NCI-H510A treated with DMSO at 0.1 percent for 48 hours (cell line): Measurements from ENCODE around the gene MRM2.

Source experiments
- DNase-seq: peaks from one replicate; lab custom pipeline; 2025; lab: John Stamatoyannopoulos, UW

MRM2 gene

GRCh38 chr7:2222516-2222915 lies 19.5 kb downstream of the MRM2 start:
- DNase-seq, result no peak

GRCh38 chr7:2220954-2221353 lies 21.1 kb downstream of the MRM2 start:
- DNase-seq, result no peak

GRCh38 chr7:2220506-2220905 lies 21.5 kb downstream of the MRM2 start:
- DNase-seq, result no peak

GRCh38 chr7:2220030-2220429 lies 22.0 kb downstream of the MRM2 start:
- no peak for DNase-seq

- DNase-seq, result no peak
These were observed 22.4 kb downstream of the MRM2 start for GRCh38 chr7:2219606-2220005.

- no peak for DNase-seq
These were observed 22.9 kb downstream of the MRM2 start for GRCh38 chr7:2219136-2219535.

- no peak for DNase-seq
These were observed 23.6 kb downstream of the MRM2 start for GRCh38 chr7:2218444-2218785.

- DNase-seq, result no peak
These were observed 24.1 kb downstream of the MRM2 start for GRCh38 chr7:2217716-2218443.

- DNase-seq, result no peak
These were observed 24.8 kb downstream of the MRM2 start for GRCh38 chr7:2217206-2217605.

GRCh38 chr7:2215851-2216250 lies 26.2 kb downstream of the MRM2 start:
- no peak for DNase-seq

- DNase-seq, result no peak
These were observed 27.4 kb downstream of the MRM2 start for GRCh38 chr7:2214636-2215035.

GRCh38 chr7:2213551-2214215 lies 28.3 kb downstream of the MRM2 start:
- DNase-seq, result no peak

- DNase-seq, result no peak
These were observed 29.1 kb downstream of the MRM2 start for GRCh38 chr7:2212906-2213305.

GRCh38 chr7:2211926-2212325 lies 30.1 kb downstream of the MRM2 start:
- DNase-seq, result no peak

- DNase-seq, result no peak
These were observed 30.6 kb downstream of the MRM2 start for GRCh38 chr7:2211259-2211880.

- DNase-seq, result no peak
These were observed 31.3 kb downstream of the MRM2 start for GRCh38 chr7:2210551-2211258.

- no peak for DNase-seq
These were observed 32.1 kb downstream of the MRM2 start for GRCh38 chr7:2209961-2210323.

- peak; percentile 86 for DNase-seq
These were observed 32.7 kb downstream of the MRM2 start for GRCh38 chr7:2209146-2209960.

- DNase-seq, result no peak
These were observed 33.3 kb downstream of the MRM2 start for GRCh38 chr7:2208712-2209111.

- DNase-seq, result no peak
These were observed 36.8 kb downstream of the MRM2 start for GRCh38 chr7:2205036-2205780.

- DNase-seq, result no peak
These were observed 37.6 kb downstream of the MRM2 start for GRCh38 chr7:2204446-2204845.
